Left ventricle myocardium inferior (tissue), 1 donor: ENCODE results near the gene KRTAP6-3. TPM values are rescaled to one million over a fixed set of nuclear protein-coding genes. Genes with fewer than 3 reads are reported as not detected.

Experiments
- DNase-seq: peaks from one replicate; pipeline ENCODE4 v3.0.0-alpha.2; 2020
- H3K27ac ChIP-seq: fragments of 200-600 bp; replicated peaks from 2 replicates; pipeline ENCODE4 v1.8.0; 2021
- H3K27me3 ChIP-seq: fragments of 200-600 bp; 2 replicates; pipeline ENCODE4 v1.8.0; 2021; ENCODE audit warnings: low read depth
- H3K36me3 ChIP-seq: fragments of 200-600 bp; 2 replicates; pipeline ENCODE4 v1.8.0; 2021
- H3K4me1 ChIP-seq: fragments of 200-600 bp; 2 replicates; pipeline ENCODE4 v1.8.0; 2021
- H3K4me3 ChIP-seq: fragments of 200-600 bp; 2 replicates; pipeline ENCODE4 v1.8.0; 2021; ENCODE audit warnings: mild to moderate bottlenecking, moderate library complexity
- H3K9me3 ChIP-seq: fragments of 200-600 bp; replicated peaks from 2 replicates; pipeline ENCODE4 v1.8.0; 2021
- CTCF ChIP-seq: fragments of 200-600 bp; IDR thresholded peaks from 2 replicates; pipeline ENCODE4 v1.8.0; 2021; ENCODE audit warnings: antibody characterized with exemption, mild to moderate bottlenecking, borderline replicate concordance
- intact Hi-C: fragments of 100-400 bp; cut with micrococcal nuclease; formaldehyde crosslinking; loops from one replicate; pipeline ENCODE4 v1.11.0; 2022
- total RNA-seq: library from RNA; stranded (reverse); fragmentation: NEBNext Ultra II Directional; extraction: Animal tissue kit (Norgen Biotek cat#: 25700); gene quantifications from one replicate; pipeline ENCODE4 v1.2.1, GENCODE V29; 2021
- donor health status: DM: no; HTN: yes; CAD: no; lungs with severe emphysema.

KRTAP6-3 gene
- total RNA-seq, 1 donor from 2014 or later = not detected

- TF ChIP-seq CTCF = no peak
- Histone ChIP-seq H3K27me3 (no peaks in the 10 kb centered on the region), H3K9me3 (peaks cover 7% of the 10 kb centered on the region), H3K4me1 (no peaks in the 10 kb centered on the region), H3K36me3 (no peaks in the 10 kb centered on the region), H3K4me3 (no peak within 1 kb of the TSS), H3K27ac (no peak within 1 kb of the TSS)
- DNase-seq = no peak
- intact Hi-C loops = no loop called here
Measured at GRCh38 chr21:30613836-30614235, 21.6 kb downstream of the KRTAP6-3 start, which contains the start of gene KRTAP6-1. Gene KRTAP6-1, minus strand, starts transcription at chr21:30613930. Its CDS starts 26 bp downstream, at chr21:30613904.

- peaks cover 7% of the 10 kb centered on the region for H3K9me3 ChIP-seq
- no peaks in the 10 kb centered on the region for H3K4me1 ChIP-seq
- no peaks in the 10 kb centered on the region for H3K36me3 ChIP-seq
- intact Hi-C loops = no loop called here
- no peak overlapping the region for H3K27ac ChIP-seq
- no peak for TF ChIP-seq CTCF
- no peaks in the 10 kb centered on the region for H3K27me3 ChIP-seq
- no peak overlapping the region for H3K4me3 ChIP-seq
- DNase-seq = no peak
Measured at GRCh38 chr21:30615199-30615598, 23.0 kb downstream of the KRTAP6-3 start.

- Histone ChIP-seq H3K36me3 (no peaks in the 10 kb centered on the region), H3K27ac (no peak within 1 kb of the TSS), H3K4me1 (no peaks in the 10 kb centered on the region), H3K4me3 (no peak within 1 kb of the TSS), H3K27me3 (no peaks in the 10 kb centered on the region), H3K9me3 (no peaks in the 10 kb centered on the region)
- no peak for TF ChIP-seq CTCF
- intact Hi-C loops = no loop called here
- DNase-seq = no peak
Measured at GRCh38 chr21:30616125-30616524, 23.9 kb downstream of the KRTAP6-3 start, which contains the start of gene KRTAP20-1. Gene KRTAP20-1, plus strand, starts transcription at chr21:30616425. Its CDS starts 30 bp downstream, at chr21:30616455.

GRCh38 chr21:30620080-30620479 lies 27.8 kb downstream of the KRTAP6-3 start:
- intact Hi-C loops = no loop called here
- TF ChIP-seq CTCF = no peak
- no peak overlapping the region for H3K27ac ChIP-seq
- peaks cover 6% of the 10 kb centered on the region for H3K9me3 ChIP-seq
- no peak overlapping the region for H3K4me3 ChIP-seq
- H3K36me3 ChIP-seq = no peaks in the 10 kb centered on the region
- H3K4me1 ChIP-seq = no peaks in the 10 kb centered on the region
- no peaks in the 10 kb centered on the region for H3K27me3 ChIP-seq
- DNase-seq = no peak

- Histone ChIP-seq H3K27ac (no peak within 1 kb of the TSS), H3K4me1 (no peaks in the 10 kb centered on the region), H3K4me3 (no peak within 1 kb of the TSS), H3K36me3 (no peaks in the 10 kb centered on the region), H3K9me3 (peaks cover 10% of the 10 kb centered on the region), H3K27me3 (no peaks in the 10 kb centered on the region)
- intact Hi-C loops = no loop called here
- TF ChIP-seq CTCF = no peak
- no peak for DNase-seq
Measured at GRCh38 chr21:30620522-30620921, 28.3 kb downstream of the KRTAP6-3 start, which contains the start of gene KRTAP20-4. Gene KRTAP20-4, plus strand, starts transcription at chr21:30620627.
